Stimulated activated CD8-positive, alpha-beta memory T cell treated with anti-CD3 and anti-CD28 coated beads, Interleukin-4, amount 100 ng/mL, for 48 hours (primary cell): ENCODE results near the gene BAHCC1.

Source experiments
- DNase-seq: peaks from one replicate; pipeline ENCODE4 v3.0.0-alpha.2; 2020

The BAHCC1 gene

DNA sequence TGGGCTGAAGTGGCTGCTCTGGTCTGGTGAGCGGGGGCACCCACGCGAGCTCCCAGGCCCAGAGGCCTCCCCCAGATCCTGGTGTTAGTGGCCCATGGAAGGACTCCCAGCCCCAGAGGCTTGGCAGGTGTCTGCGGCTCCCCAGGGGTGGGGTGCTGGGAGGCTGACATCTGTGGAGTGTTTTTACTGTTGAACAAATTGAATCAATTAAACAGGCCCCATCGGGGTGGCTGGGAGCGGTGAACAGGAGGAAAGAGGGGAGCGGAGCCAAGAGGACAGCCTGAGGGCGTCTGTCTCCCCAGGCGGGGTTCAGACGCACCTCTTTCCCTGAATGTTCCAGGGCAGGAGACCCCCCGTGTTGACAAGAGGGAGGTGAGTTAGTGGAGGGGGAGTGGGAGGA, 87.4 kb downstream of the BAHCC1 start:
- DNase-seq: no peak

DNA sequence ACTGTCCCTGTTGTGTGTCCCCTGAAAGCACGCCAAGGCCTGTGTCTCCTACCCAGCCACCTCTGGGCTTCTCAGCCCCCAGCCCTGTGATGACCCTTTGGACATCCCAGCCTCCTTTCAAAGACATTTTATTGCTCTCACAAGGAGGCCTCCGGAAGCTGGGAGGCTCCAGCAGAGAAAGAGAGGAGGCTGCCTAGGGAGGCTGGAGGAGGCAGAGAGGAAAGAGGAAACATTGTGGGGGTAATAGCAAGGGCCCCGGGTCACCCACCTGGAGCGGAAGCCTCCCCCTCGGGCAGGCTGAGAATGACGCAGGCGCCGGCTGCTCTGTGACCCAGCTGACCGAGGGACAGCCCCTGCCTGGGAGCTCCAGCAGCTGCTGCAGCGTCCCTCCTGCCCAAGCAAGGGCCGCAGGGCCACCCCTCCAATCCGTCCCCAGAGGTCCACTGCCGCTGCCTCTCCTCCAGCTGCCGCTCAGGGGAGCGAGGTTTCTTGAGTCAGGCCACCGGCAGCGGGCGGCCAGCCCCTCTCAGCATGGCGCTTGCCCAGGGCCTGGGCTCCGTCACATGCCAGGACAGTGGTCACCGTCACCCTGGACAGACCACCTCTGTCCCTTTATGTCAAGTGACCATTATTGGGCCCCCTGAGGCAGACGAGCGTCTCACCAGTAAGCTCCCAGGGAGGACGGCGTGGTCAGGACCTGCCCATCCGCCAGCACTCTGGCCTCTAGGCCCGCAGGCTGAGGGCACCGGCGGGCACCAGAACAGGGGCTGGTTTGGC, 88.0 kb downstream of the BAHCC1 start:
- DNase-seq: peak; percentile 52

DNA sequence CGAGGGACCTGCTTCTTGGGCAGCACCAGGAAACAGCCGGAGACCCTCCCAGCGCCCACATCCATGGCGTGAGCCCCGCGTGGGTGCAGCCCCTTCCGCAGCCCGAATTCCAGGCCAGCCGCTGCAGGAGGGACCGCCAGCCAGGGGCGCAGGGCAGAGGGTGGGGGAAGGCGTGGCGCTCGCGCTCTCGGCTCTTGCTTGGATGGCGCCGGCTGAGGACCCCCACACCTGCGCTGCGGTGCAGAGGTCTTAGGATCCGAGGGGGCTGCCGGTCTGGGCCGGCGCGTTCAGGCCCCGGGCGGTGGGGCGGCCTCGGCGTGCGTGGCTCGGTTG, 88.6 kb downstream of the BAHCC1 start:
- no peak for DNase-seq

DNA sequence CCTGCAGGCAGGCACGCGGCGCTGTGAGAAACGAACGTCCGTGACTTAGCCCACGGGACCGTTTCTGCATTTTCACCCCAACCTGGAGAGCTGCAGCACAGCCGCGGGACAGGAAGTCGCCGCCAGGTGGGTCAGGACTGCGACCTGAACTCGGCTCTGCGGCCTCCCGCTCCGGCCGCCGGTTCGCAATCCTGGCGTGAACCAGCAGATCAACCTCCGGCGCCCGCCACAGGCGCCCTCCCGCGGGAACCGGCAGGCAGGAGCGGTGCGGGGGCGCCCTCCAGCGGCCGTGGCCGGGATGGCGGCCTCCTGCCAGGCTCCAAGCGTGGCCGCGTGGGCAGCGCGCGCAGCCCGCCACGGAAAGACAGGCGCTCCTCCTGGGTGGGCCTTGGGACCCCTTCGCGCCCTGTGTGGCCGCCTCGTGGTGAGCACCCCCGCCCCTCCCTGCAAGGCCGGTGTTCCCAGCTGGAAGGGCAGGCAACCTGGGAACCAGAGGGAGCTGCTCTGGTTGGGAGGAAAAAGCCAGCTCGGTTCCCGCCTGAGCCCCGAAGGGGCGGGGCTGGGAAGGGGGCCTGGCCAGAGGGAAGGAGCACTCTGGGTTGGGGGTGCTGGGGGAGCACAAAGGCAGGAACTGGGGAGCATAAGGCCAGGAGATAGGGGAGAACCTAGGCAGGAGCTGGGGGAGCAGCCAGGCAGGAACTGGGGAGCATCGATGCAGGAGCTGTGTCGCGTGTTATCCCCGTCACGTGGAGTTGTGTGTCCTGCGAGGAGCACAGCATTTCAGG, 89.1 kb downstream of the BAHCC1 start:
- peak; percentile 93 for DNase-seq

DNA sequence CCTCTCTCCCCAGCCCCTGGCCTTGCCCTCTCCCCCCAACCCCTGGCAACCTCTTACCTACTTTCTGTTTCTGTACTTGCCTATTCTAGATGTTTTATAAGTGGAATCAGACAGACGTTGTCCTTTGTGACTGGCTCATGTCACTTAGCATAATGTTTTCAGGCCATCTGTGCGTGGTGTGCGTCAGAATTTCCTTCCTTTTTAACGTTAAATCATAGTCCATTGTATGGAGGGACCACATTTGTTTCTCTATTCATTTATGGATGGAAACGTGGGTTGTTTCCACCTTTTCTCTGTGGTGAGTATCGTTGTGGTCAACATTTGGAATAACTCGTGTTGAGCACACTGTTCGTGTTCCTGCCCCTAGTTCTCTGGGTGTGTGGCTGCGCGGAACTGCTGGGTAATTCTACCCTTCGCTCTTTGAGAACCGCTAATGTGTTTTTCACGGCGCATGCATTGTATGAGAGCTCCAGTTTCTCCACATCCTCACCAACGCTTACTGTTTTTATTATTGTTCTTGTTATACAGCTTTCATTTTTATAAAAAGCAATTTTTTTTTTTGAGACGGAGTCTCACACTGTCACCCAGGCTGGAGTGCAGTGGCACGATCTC, 91.0 kb downstream of the BAHCC1 start:
- DNase-seq: no peak

DNA sequence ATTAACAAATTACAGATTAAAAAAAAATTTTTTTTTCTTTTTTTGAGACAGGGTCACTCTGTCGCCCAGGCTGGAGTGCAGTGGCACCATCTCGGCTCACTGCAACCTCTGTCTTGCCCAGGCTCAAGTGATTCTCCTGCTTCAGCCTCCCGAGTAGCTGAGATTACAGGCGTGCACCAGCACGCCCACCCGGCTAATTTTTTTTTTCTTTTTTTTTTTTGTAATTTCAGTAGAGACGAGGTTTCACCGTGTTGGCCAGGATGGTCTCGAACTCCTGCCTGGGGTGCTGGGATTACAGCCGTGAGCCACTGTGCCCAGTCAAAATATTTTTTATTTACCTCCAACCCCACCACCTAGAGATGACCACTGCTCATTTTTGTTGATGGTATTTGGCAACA, 91.8 kb downstream of the BAHCC1 start:
- no peak for DNase-seq

DNA sequence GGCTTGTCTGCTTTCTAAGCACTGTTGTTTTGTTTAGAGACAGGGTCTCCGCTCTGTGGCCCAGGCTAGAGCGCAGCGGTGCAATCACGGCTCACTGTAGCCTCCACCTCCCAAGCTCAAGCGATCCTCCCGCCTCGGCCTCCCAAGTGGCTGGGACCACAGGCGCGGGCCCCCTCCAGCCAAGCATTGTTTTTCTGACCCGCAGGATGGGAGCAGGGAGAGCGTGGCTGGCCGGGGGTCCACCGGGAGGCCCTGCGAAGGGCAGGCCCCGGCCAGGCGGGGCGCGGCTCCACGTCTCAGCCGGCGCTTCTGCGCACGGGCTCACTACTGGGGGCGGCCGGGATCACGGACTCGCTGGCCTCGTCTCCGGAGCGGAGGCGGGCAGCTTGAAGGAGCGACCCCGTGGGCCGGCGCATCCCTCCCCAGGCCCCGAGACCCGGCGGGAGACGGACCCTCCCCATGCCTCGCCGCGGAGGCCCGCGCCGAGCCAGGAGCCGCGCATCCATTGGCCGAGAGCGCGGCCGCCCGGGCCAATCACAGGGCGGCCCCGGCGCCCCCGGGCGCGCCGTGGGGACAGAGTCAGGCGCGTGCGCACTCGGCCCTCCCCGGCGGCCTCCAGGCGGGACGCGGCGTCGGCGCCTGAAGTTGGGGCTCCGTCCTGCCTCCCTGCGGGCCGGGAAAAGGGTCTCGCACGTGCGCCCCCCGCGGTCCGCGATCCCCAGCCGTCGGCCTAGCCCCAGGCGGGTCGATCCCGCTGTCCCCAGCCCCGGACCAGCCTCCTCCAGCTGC, 92.4 kb downstream of the BAHCC1 start:
- DNase-seq: peak; percentile 87

DNA sequence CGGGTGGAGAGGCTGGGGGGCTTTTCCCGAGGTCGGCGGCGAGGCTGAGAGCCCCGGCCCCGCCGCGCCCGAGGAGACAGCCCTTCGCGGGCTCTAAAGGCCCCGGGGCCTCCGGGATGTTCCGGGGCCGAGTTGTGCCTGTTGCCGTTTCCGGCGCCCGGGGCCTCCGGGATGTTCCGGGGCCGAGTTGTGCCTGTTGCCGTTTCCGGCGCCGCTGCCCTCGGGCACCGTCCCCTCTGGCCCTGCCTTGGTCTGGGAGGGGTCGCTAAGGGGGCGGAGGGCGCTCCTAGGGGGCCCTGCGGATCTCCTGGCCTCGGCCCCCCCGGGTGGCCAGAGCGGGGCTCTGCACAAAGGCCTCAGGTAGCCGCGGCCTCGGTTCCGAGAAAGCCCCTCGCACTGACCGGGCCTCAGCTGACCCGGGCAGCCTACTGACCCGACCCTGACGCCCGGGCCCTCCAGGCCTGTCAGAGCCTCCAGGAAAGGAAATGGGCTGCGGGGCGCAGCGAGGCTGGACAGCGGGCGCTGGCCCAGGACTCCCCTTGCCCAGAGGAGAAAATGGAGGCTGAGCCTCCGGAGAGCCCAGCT, 93.1 kb downstream of the BAHCC1 start:
- peak; percentile 41 for DNase-seq

DNA sequence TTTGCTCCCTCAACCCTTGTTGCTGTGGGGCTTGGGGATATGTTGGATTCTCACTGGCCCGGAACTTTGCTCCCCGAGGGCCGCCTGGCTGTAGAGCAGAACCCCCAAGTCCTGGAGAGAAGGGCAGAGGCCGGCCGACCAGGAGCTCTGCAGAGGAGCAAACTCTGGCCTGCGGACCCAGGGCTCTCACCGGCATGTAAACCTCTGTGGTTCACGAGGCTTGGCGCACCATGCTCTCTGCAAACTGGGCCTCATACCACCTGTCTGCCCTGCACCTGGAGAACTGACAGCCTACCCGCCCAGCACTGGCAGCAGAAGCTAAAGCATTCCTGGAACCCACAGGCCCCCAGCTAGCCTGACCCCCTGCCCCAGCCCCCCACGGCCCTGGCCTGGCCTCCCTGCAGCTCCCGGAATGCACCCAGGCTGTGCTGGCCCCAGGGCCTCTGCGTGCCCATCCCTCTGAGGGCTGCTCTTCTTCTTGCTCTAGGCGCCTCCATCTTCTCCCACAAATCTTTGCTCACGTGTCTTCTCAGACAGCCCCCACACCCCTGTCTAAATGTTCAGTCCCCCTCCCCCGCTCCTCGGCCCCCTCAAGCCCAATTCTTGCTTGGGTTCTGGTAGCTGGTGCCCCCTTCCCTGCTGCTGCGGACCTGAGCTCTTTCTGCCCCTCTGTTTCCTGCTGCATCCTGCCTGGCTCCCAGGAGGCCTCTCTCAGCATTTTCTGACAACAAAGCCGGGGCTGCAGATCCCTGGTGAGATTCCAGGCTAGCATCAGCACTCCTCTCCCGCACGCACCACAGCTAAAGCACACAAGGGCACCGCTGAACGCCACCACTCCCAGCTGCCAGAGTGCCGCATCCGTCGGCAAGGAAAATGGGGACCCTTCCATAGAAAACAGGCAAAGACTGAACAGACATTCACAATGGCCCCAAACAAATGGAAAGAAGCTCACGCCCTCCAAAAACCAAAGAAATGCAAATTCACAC, 94.0 kb downstream of the BAHCC1 start:
- DNase-seq: no peak

DNA sequence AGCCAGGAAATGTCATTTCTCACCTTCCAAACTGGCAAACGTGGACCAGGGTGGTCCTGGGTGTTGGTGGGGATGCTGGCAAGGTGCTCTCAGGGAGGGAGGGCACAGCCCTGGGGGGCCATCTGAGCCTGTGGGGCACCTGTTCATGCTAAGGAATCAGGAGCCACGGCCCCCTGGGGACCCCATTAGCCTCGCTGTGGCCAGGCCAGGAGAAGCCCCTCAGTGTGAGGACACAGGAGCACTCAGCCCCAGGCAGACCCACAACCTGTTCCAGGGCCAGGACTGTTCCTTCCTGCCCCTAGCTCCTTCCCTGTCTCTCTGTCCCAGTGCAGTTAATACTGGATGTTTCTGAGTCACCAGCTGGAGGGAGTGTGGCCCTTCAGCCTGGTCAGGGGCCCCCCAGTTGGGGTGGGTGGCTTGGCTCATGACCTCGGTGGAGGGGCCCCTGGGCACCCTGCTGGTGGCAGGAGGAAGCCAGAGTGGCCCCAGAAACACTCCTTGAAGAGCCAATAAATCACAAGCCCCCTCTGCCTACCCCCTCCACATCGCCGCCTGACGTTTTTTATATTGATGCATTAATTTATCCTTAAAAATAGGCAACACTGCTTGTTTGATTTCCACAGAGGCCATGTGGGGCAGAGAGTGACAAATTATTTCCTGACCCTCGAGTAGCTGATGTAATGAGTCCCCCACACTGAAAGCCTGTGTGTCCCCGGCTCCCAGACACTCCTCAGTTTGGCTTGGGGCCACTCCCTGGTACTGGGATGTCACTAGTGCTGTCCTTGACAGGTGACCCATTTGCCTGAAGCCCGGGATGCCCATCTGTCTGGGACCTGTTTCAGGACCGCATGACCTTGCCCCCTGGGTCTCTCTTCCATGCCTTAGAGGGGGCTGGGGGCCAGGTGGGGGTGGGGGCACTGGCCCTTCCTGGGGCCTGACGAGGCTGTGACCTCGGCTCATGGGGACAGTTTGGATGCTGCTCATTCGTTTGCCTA, 95.0 kb downstream of the BAHCC1 start:
- no peak for DNase-seq

DNA sequence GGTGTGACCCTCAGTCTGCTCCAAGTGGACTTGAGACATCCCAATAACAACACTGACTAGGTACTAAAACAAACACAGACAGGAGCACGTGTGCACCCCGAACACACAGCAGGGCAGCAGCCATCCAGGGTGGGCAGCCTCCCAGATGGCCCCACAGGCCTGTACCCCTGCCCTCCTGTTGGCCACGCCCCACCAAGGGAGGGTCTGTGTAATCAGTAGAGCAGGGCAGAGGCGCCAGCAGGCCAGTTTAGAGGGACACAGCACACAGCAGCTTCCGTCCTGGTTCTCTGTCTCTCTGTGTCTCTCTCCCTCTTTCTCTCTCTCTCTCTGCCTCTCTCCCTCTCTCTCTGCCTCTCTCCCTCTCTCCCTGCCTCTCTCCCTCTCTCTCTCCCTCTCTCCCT, 95.9 kb downstream of the BAHCC1 start:
- DNase-seq: no peak

DNA sequence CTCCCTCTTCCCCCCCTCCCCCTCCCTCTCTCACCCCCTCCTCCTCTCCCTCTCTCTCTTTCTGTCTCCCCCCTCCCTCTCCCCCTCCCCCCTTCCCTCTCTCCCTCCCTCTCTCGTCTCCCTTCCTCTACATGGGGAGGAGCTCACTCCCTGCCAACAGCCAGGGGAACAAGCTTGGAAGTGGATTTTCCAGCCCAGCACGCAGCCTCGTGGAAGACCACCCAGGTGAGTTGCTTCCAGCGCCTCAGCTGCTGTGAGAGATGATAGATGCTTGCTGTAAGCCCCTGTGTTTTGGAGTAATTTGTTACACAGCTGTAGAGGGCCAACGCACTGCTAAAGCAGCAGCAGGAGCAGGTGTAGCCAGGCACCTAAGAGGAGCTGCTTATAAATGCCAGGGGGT, 96.5 kb downstream of the BAHCC1 start:
- DNase-seq: no peak

DNA sequence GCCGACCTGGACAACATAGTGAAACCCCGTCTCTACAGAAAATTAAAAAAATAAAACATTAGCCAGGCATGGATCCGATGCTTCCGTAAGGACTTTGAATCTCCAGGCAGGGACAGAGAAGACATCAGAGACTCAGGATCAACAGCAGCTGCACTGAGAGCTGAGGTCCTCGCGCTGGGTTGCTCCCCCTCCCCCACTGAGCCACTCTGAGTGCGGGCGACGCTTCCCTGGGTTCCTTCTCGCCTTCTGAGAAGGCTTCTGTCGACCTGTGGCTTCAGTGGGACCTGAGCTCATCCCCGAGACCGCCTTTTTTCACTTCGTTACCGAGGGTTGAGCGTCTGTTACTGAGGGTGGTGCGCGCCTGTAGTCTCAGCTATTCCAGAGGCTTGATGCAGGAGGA, 96.9 kb downstream of the BAHCC1 start:
- DNase-seq: no peak

DNA sequence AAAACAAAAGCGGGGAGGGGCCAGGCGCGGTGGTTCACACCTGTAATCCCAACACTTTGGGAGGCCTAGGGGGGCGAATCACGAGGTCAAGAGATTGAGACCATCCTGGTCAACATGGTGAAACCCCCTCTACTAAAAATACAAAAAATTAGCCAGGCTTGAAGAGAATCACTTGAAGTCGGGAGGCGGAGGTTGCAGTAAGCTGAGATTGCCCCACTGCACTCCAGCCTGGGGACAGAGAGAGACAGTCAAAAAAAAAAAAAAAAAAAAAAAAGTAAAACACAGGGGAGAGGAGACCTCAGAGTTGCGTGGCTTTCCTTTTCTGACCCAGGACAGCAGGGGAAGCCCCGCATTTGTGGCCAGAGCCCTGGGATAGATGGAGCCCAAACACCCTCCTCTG, 97.4 kb downstream of the BAHCC1 start:
- no peak for DNase-seq

DNA sequence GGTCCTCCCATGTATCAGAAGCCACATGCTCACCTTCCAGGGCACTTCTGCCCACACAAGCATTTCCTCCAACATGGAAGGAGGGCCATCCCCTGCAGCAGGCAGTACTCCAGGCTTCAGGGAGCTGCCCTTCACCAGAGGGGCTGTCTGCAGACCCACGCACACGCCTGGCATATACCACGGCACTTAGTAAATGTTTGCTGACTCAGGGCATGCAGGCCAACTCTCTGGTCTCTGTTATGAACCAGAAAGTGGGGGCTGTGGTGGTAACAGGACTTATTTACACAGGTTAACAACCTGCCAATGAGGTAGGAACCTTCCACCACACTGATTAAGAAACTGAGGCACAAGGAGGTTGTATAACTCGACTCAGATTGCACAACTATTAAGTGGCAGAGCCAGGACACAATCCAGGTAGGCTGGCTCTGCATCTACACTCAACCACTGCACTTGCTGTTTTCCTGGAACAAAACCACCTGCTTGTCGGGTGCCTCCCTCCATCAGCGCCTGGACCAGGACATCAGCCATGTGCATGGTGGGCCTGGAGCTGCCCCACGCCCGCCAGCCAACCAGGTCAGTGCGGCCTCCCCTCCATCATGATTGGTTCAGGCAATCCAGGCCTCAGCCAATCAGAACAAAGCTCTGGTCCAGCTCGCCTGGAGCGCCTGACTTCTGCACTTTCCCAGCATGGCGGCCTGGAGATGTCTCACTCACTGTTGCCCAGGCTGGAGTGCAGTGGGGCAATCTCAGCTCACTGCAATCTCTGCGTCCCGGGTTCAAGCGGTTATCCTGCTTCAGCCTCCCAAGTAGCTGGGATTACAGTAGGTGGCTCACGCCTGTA, 98.2 kb downstream of the BAHCC1 start:
- DNase-seq: no peak

DNA sequence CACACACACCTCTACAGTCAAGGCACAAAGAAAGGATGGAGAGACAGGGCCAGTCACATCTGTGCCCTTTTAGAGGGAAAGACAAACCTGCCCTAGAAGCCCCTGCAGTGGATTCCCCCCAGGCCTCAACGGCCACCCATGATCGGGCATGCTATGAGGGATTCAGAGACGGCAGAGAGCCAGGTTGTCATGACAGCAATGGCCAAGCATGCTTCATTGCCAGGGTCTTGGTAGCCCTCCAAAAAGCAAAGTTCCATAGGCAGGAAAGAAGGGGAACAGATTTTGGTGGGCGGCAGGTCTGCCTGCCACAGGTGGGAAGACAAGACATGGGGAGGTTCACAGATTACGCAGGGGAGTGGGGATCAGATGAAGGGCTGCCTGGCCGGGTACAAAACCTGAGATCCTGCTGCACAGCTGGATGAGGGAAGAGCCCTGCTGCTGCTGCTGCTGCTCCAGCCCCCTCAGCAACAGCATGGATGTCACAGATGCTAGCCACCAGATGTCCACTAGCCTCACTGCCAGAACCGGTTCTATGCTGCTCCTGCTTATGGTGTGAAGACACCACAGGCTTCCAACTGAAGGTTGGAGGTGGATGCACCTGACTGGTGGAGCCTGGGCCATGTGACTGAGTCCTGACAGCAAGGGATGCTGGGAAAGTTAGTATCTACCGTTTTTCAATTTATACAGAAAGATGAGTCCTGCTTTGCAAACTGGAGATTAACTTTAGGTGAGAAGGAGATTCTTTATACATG, 99.5 kb downstream of the BAHCC1 start:
- no peak for DNase-seq

DNA sequence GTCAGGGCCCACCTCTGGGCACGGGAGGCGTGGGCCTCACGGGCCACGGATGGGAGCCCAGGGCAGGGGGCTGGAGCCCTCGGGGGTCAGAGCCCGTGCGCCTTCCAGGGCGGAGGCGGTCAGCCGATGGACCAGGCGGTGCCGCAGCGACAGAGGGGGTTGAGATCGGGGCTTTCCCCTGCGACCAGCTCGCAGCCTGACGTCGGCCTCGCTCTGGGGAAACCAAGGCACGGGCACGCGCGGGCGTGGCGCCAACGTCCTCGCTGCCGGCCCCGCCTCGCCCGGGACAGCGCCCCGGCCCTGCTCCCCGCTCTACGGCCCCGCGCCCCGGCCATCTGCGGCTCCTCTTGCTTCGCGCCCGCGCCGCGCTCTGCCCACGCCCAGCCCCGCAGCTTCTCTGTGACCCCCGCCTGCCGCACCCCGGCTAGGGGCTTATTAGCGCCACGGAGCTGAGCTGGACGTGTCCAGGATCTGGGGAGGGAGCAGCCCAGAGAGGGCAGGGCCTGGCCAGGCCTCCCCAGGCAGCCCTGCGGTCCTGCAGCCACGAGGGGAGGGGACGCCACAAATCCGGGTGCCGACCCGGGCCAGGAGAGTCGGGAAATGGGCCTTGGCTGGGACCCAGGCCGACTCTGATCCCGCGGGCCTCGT, 103.8 kb downstream of the BAHCC1 start:
- no peak for DNase-seq

DNA sequence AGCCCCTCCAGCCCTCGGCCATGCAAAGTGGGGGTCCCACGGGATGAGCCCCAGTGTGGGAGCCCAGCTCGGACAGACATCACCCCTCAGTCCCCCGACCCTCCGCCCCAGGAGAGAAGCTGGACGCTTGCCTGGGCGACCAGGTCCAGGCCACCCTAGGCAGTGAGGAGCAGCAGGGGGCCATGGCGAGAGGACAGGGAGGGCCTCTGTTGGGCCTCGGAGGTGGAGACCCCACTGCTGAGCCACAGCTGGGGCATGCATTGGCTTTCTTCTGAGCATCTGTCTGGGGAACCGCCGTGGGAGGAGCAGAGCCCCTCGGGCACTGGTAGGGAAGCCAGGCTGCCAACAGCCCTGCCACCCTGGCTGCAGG, 104.3 kb downstream of the BAHCC1 start:
- no peak for DNase-seq
